GM23338 (cell line): ENCODE results near the gene ADORA3. TPM values are rescaled to one million over a fixed set of nuclear protein-coding genes. Genes with fewer than 3 reads are reported as not detected.
"Not testable (repeated sequence)": the region's sequence is repeated elsewhere in the genome, so short reads cannot be mapped to it uniquely, and the experiment has no call there.

Experiments
- ATAC-seq: fragments of 200-7000 bp; cut with Tn5 transposase; 3 replicates; pipeline ENCODE4 v1.9.1; 2020
- DNase-seq: peaks from one replicate; pipeline ENCODE4 v3.0.0-alpha.2; 2015; ENCODE audit warnings: low spot score
- H2AFZ ChIP-seq: fragments of 200-600 bp; sonication (generic); 2 replicates; pipeline ENCODE4 v1.8.0; 2016; ENCODE audit warnings: antibody characterized with exemption, mild to moderate bottlenecking, moderate library complexity
- H3F3A ChIP-seq: fragments of 200-600 bp; sonication (generic); replicated peaks from 2 replicates; pipeline ENCODE4 v1.8.0; 2017; ENCODE audit warnings: antibody characterized with exemption, mixed run types, low read depth
- H3K27ac ChIP-seq: fragments of 200-600 bp; sonication (generic); 2 replicates; pipeline ENCODE4 v1.6.1; 2016; ENCODE audit warnings: low read depth
- H3K27me3 ChIP-seq: fragments of 200-600 bp; sonication (generic); 2 replicates; pipeline ENCODE4 v1.8.0; 2016; ENCODE audit warnings: mild to moderate bottlenecking, mixed run types, moderate library complexity; ENCODE audit not compliant: insufficient read depth
- H3K36me3 ChIP-seq: fragments of 200-600 bp; sonication (generic); 2 replicates; pipeline ENCODE4 v1.8.0; 2016; ENCODE audit warnings: mild to moderate bottlenecking; ENCODE audit not compliant: insufficient read depth
- H3K4me1 ChIP-seq: fragments of 200-600 bp; sonication (generic); 2 replicates; pipeline ENCODE4 v1.8.0; 2016; ENCODE audit warnings: mild to moderate bottlenecking, moderate library complexity; ENCODE audit not compliant: insufficient read depth
- H3K4me2 ChIP-seq: fragments of 200-600 bp; sonication (generic); 2 replicates; pipeline ENCODE4 v1.7.1; 2017; ENCODE audit warnings: mixed run types
- H3K4me3 ChIP-seq: fragments of 200-600 bp; sonication (generic); 2 replicates; pipeline ENCODE4 v1.6.1; 2016; ENCODE audit warnings: mixed run types
- H3K79me2 ChIP-seq: fragments of 200-600 bp; sonication (generic); replicated peaks from 2 replicates; pipeline ENCODE4 v1.8.0; 2017; ENCODE audit warnings: mild to moderate bottlenecking; ENCODE audit not compliant: insufficient read depth
- H3K9me2 ChIP-seq: fragments of 200-600 bp; sonication (generic); 2 replicates; pipeline ENCODE4 v1.8.0; 2017; ENCODE audit not compliant: insufficient read depth
- H4K20me1 ChIP-seq: fragments of 200-600 bp; sonication (generic); replicated peaks from 2 replicates; pipeline ENCODE4 v1.8.0; 2017; ENCODE audit warnings: mild to moderate bottlenecking; ENCODE audit not compliant: insufficient read depth
- H3K27ac Mint-ChIP-seq: 2 replicates; pipeline ENCODE4 v1.8.0; 2020; ENCODE audit warnings: inconsistent platforms, mild to moderate bottlenecking, moderate library complexity, mixed read lengths
- H3K27me3 Mint-ChIP-seq: 3 replicates; pipeline ENCODE4 v1.8.0; 2022; ENCODE audit warnings: low read depth, mild to moderate bottlenecking, moderate library complexity, mixed read lengths, inconsistent platforms; ENCODE audit not compliant: insufficient read depth, poor library complexity
- H3K36me3 Mint-ChIP-seq: 3 replicates; pipeline ENCODE4 v1.8.0; 2021; ENCODE audit warnings: low read depth, mild to moderate bottlenecking, inconsistent platforms, moderate library complexity, mixed read lengths
- H3K4me1 Mint-ChIP-seq: 3 replicates; pipeline ENCODE4 v1.8.0; 2020; ENCODE audit warnings: mild to moderate bottlenecking, inconsistent platforms, mixed read lengths
- H3K4me3 Mint-ChIP-seq: 3 replicates; pipeline ENCODE4 v1.8.0; 2021; ENCODE audit warnings: moderate library complexity, mild to moderate bottlenecking, inconsistent platforms, mixed read lengths
- H3K9me3 Mint-ChIP-seq: 3 replicates; pipeline ENCODE4 v1.8.0; 2020; ENCODE audit warnings: moderate library complexity, mild to moderate bottlenecking, inconsistent platforms, mixed read lengths
- CREB1 ChIP-seq: fragments of 250-450 bp; sonication (Bioruptor Pico); IDR thresholded peaks from 2 replicates; pipeline ENCODE4 v1.5.0; 2020; ENCODE audit warnings: low read depth, mild to moderate bottlenecking, moderate library complexity
- ETS1 ChIP-seq: IDR thresholded peaks from 2 replicates; pipeline ENCODE4 v1.6.1; 2016; ENCODE audit warnings: antibody characterized with exemption
- EZH2 ChIP-seq: fragments of 200-600 bp; sonication (generic); IDR thresholded peaks from one replicate; pipeline ENCODE4 v1.8.0; 2017; ENCODE audit warnings: antibody characterized with exemption, mild to moderate bottlenecking, low read depth; ENCODE audit not compliant: unreplicated experiment
- EZH2phosphoT487 ChIP-seq: fragments of 200-600 bp; sonication (generic); IDR thresholded peaks from one replicate; pipeline ENCODE4 v1.8.1; 2018; ENCODE audit warnings: antibody characterized with exemption; ENCODE audit not compliant: unreplicated experiment
- JUNB ChIP-seq: IDR thresholded peaks from one replicate; pipeline ENCODE4 v1.6.1; 2016; ENCODE audit warnings: antibody characterized with exemption; ENCODE audit not compliant: unreplicated experiment
- NANOG ChIP-seq: IDR thresholded peaks from 2 replicates; pipeline ENCODE4 v1.6.1; 2016; ENCODE audit warnings: antibody characterized with exemption, borderline replicate concordance
- POLR2AphosphoS5 ChIP-seq: IDR thresholded peaks from 2 replicates; pipeline ENCODE4 v1.6.1; 2016; ENCODE audit warnings: antibody characterized with exemption, low read depth
- REST ChIP-seq: IDR thresholded peaks from one replicate; pipeline ENCODE4 v1.6.1; 2018; ENCODE audit warnings: antibody characterized with exemption; ENCODE audit not compliant: unreplicated experiment
- STAT1 ChIP-seq: IDR thresholded peaks from one replicate; pipeline ENCODE4 v1.6.1; 2016; ENCODE audit warnings: antibody characterized with exemption; ENCODE audit not compliant: unreplicated experiment
- ZNF114 ChIP-seq: fragments of 250-450 bp; sonication (Bioruptor Pico); IDR thresholded peaks from 2 replicates; pipeline ENCODE4 v1.5.0; 2020; ENCODE audit warnings: mild to moderate bottlenecking, moderate library complexity
- ZNF462 ChIP-seq: fragments of 250-450 bp; sonication (Bioruptor Pico); IDR thresholded peaks from 2 replicates; pipeline ENCODE4 v1.5.0; 2020; ENCODE audit warnings: mild to moderate bottlenecking, moderate library complexity
- polyA plus RNA-seq: library from polyadenylated mRNA; unstranded; fragments of >200 nt; fragmentation: Nextera tagmentation; extraction: Ambion mirVana; gene quantifications from 2 replicates; pipeline ENCODE4 v1.2.1, GENCODE V29; 2016
- total RNA-seq: library from RNA; depleted of rRNA; stranded (reverse); fragments of >200 nt; shearing (Covaris generic); gene quantifications from 2 replicates; pipeline ENCODE4 v1.2.3, GENCODE V29; 2014

ADORA3 gene
- total and polyA plus RNA-seq, 2 experiments from 2014 or later: not detected

- H3K79me2 ChIP-seq, H3K4me3 ChIP-seq, H3F3A ChIP-seq, H3K4me2 ChIP-seq, DNase-seq, H4K20me1 ChIP-seq, H3K9me3 Mint-ChIP-seq, H3K27ac ChIP-seq, H2AFZ ChIP-seq, H3K4me1 ChIP-seq, ATAC-seq, H3K27ac Mint-ChIP-seq, H3K27me3 Mint-ChIP-seq, H3K27me3 ChIP-seq, H3K4me1 Mint-ChIP-seq, H3K36me3 Mint-ChIP-seq, H3K9me2 ChIP-seq, H3K36me3 ChIP-seq, H3K4me3 Mint-ChIP-seq: not testable (repeated sequence)
These were observed 44.4 kb upstream of the ADORA3 start for GRCh38 chr1:111547786-111548185.

- DNase-seq (peak; percentile 24), ATAC-seq (peak; percentile 54)
- H4K20me1 ChIP-seq: no peaks in the 10 kb centered on the region
- Mint-ChIP-seq H3K36me3 (no peaks in the 10 kb centered on the region; the same call in 2 of the 3 replicates), H3K27me3 (peaks cover 2% of the 10 kb centered on the region), H3K9me3 (no peaks in the 10 kb centered on the region), H3K4me3 (no peak overlapping the region), H3K27ac (peak overlapping the region; percentile 5; the same call in 1 of the 2 replicates), H3K4me1 (peaks cover 20% of the 10 kb centered on the region)
- H3F3A ChIP-seq: no peaks in the 10 kb centered on the region
- no peak overlapping the region for H3K27ac ChIP-seq
- H3K36me3 ChIP-seq: no peaks in the 10 kb centered on the region
- peaks cover 10% of the 10 kb centered on the region for H3K4me1 ChIP-seq
- no peaks in the 10 kb centered on the region for H3K27me3 ChIP-seq
- H3K4me3 ChIP-seq: no peak overlapping the region
- no peak overlapping the region for H3K4me2 ChIP-seq
- 0 out of 2 replicates have a peak overlapping the region, but pooled peaks have one; percentile 4 for H2AFZ ChIP-seq
- peaks cover 12% of the 10 kb centered on the region for H3K9me2 ChIP-seq
- no peaks in the 10 kb centered on the region for H3K79me2 ChIP-seq
- TF ChIP-seq STAT1: no peak
- no peak for TF ChIP-seq CREB1 (CRISPR knock-in tag)
- no peak for TF ChIP-seq REST
- TF ChIP-seq ZNF114 (CRISPR knock-in tag): no peak
- TF ChIP-seq EZH2: no peak
- TF ChIP-seq EZH2phosphoT487: no peak
- no peak for TF ChIP-seq JUNB
- TF ChIP-seq ETS1: no peak
- no peak for TF ChIP-seq NANOG
- no peak for TF ChIP-seq ZNF462 (CRISPR knock-in tag)
- no peak for TF ChIP-seq POLR2AphosphoS5
These were observed 38.8 kb upstream of the ADORA3 start for GRCh38 chr1:111542187-111542586.
